ENCODE results near the gene SLC46A2. TPM values are rescaled to one million over a fixed set of nuclear protein-coding genes. Genes with fewer than 3 reads are reported as not detected.

The SLC46A2 gene
- total RNA-seq, 1 donor from 2014 or later = not detected

- H3K36me3 Mint-ChIP-seq (ENCODE audit: low read depth, unreplicated experiment) = peaks cover 8% of the 10 kb centered on the region
- DNase-seq (ENCODE audit: low spot score) = no peak
- no peak overlapping the region for H3K27ac Mint-ChIP-seq (ENCODE audit: unreplicated experiment)
- H3K4me3 Mint-ChIP-seq (ENCODE audit: unreplicated experiment) = no peak overlapping the region
- peaks cover 3% of the 10 kb centered on the region for H3K27me3 Mint-ChIP-seq (ENCODE audit: unreplicated experiment)
- H3K4me1 Mint-ChIP-seq (ENCODE audit: unreplicated experiment) = peaks cover 20% of the 10 kb centered on the region
- TF ChIP-seq CTCF (IDR thresholded peaks at IDR 0.05; ENCODE audit: unreplicated experiment) = no peak
- H3K9me3 Mint-ChIP-seq (ENCODE audit: unreplicated experiment) = no peaks in the 10 kb centered on the region
Observed at GRCh38 chr9:112839331-112839730, 51.3 kb downstream of the SLC46A2 start.

GRCh38 chr9:112838342-112838741 lies 52.3 kb downstream of the SLC46A2 start:
- Mint-ChIP-seq H3K36me3 (ENCODE audit: low read depth, unreplicated experiment) (peaks cover 8% of the 10 kb centered on the region), H3K4me3 (ENCODE audit: unreplicated experiment) (peak overlapping the region; percentile 22), H3K27ac (ENCODE audit: unreplicated experiment) (no peak overlapping the region), H3K9me3 (ENCODE audit: unreplicated experiment) (no peaks in the 10 kb centered on the region), H3K4me1 (ENCODE audit: unreplicated experiment) (peaks cover 21% of the 10 kb centered on the region), H3K27me3 (ENCODE audit: unreplicated experiment) (peaks cover 1% of the 10 kb centered on the region)
- no peak for DNase-seq (ENCODE audit: low spot score)
- TF ChIP-seq CTCF (IDR thresholded peaks at IDR 0.05; ENCODE audit: unreplicated experiment) = no peak

- no peak for DNase-seq (ENCODE audit: low spot score)
- H3K27me3 Mint-ChIP-seq (ENCODE audit: unreplicated experiment) = peaks cover 1% of the 10 kb centered on the region
- H3K9me3 Mint-ChIP-seq (ENCODE audit: unreplicated experiment) = no peaks in the 10 kb centered on the region
- H3K36me3 Mint-ChIP-seq (ENCODE audit: low read depth, unreplicated experiment) = peaks cover 8% of the 10 kb centered on the region
- peaks cover 21% of the 10 kb centered on the region for H3K4me1 Mint-ChIP-seq (ENCODE audit: unreplicated experiment)
- no peak for TF ChIP-seq CTCF (IDR thresholded peaks at IDR 0.05; ENCODE audit: unreplicated experiment)
- no peak overlapping the region for H3K4me3 Mint-ChIP-seq (ENCODE audit: unreplicated experiment)
- peak overlapping the region; percentile 83 for H3K27ac Mint-ChIP-seq (ENCODE audit: unreplicated experiment)
Observed at GRCh38 chr9:112836394-112836793, 54.3 kb downstream of the SLC46A2 start.

- H3K9me3 Mint-ChIP-seq (ENCODE audit: unreplicated experiment) = no peaks in the 10 kb centered on the region
Observed at GRCh38 chr9:112833081-112833480, 57.6 kb downstream of the SLC46A2 start.

GRCh38 chr9:112831969-112832368 lies 58.7 kb downstream of the SLC46A2 start:
- Mint-ChIP-seq H3K27me3 (ENCODE audit: unreplicated experiment) (no peaks in the 10 kb centered on the region), H3K36me3 (ENCODE audit: low read depth, unreplicated experiment) (no peaks in the 10 kb centered on the region), H3K4me3 (ENCODE audit: unreplicated experiment) (no peak overlapping the region), H3K4me1 (ENCODE audit: unreplicated experiment) (peaks cover 19% of the 10 kb centered on the region), H3K9me3 (ENCODE audit: unreplicated experiment) (no peaks in the 10 kb centered on the region), H3K27ac (ENCODE audit: unreplicated experiment) (no peak overlapping the region)
- TF ChIP-seq CTCF (IDR thresholded peaks at IDR 0.05; ENCODE audit: unreplicated experiment) = no peak
- DNase-seq (ENCODE audit: low spot score) = no peak

More at GRCh38 chr9:112833081-112833480, 57.6 kb downstream of the SLC46A2 start:
- Mint-ChIP-seq H3K4me3 (ENCODE audit: unreplicated experiment) (no peak overlapping the region), H3K36me3 (ENCODE audit: low read depth, unreplicated experiment) (peaks cover 1% of the 10 kb centered on the region), H3K4me1 (ENCODE audit: unreplicated experiment) (peaks cover 21% of the 10 kb centered on the region), H3K27me3 (ENCODE audit: unreplicated experiment) (peaks cover 1% of the 10 kb centered on the region), H3K27ac (ENCODE audit: unreplicated experiment) (no peak overlapping the region)
- DNase-seq (ENCODE audit: low spot score) = no peak
- TF ChIP-seq CTCF (IDR thresholded peaks at IDR 0.05; ENCODE audit: unreplicated experiment) = no peak
